C4-2B (cell line): Measurements from ENCODE around the gene SIPA1L2.

Experiments used
- CTCF ChIP-seq: fragments of 450-650 bp; conservative IDR thresholded peaks from 2 replicates; pipeline ENCODE4 v1.5.1; 2017; ENCODE audit warnings: mild to moderate bottlenecking
- ZFX ChIP-seq: fragments of 450-650 bp; IDR thresholded peaks from 2 replicates; pipeline ENCODE4 v1.6.1; 2017

- TF ChIP-seq CTCF (no peak), ZFX (no peak)
These were observed 34.9 kb downstream of the SIPA1L2 start for GRCh38 chr1:232594768-232595698.
